Liver (tissue), 9 donors: Measurements from ENCODE around the gene CSNK1E. TPM values are rescaled to one million over a fixed set of nuclear protein-coding genes. Genes with fewer than 3 reads are reported as not detected.

Experiments
- DNase-seq: peaks from one replicate; pipeline ENCODE4 v3.0.0-alpha.2; 2017; ENCODE audit warnings: low spot score
- H3K27ac ChIP-seq, 2 donors: one replicate each; pipeline ENCODE4 v1.7.0; 2013; ENCODE audit warnings: inconsistent platforms in 2 of 2, low read length in 2 of 2, control low read depth in 1 of 2, low read depth in 1 of 2, mild to moderate bottlenecking in 1 of 2
- H3K27me3 ChIP-seq, 4 donors: one replicate each; pipeline versions ENCODE4 v1.6.1 to v1.7.0; 2013; ENCODE audit warnings: low read length in 3 of 4, inconsistent platforms in 1 of 4, mild to moderate bottlenecking in 1 of 4, moderate library complexity in 1 of 4; ENCODE audit not compliant: control insufficient read depth in 4 of 4, insufficient read depth in 4 of 4
- H3K36me3 ChIP-seq, 4 donors: one replicate each; pipeline versions ENCODE4 v1.6.1 to v1.7.0; 2013; ENCODE audit warnings: low read length in 3 of 4, mild to moderate bottlenecking in 3 of 4, low read depth in 1 of 4, moderate library complexity in 1 of 4; ENCODE audit not compliant: control insufficient read depth in 4 of 4, insufficient read depth in 3 of 4
- H3K4me1 ChIP-seq, 4 donors: one replicate each; pipeline versions ENCODE4 v1.6.1 to v1.7.0; 2013; ENCODE audit warnings: low read length in 3 of 4, mild to moderate bottlenecking in 3 of 4, moderate library complexity in 1 of 4; ENCODE audit not compliant: control insufficient read depth in 4 of 4, insufficient read depth in 4 of 4
- H3K4me3 ChIP-seq, 3 donors: one replicate each; pipeline versions ENCODE4 v1.6.1 to v1.7.0; 2013; ENCODE audit warnings: low read length in 3 of 3, control low read depth in 1 of 3, low read depth in 1 of 3, mild to moderate bottlenecking in 1 of 3
- H3K9ac ChIP-seq, 2 donors: one replicate each; pipeline ENCODE4 v1.7.0; 2013; ENCODE audit warnings: low read length in 2 of 2, mild to moderate bottlenecking in 2 of 2, moderate library complexity in 2 of 2, control low read depth in 1 of 2, low read depth in 1 of 2
- H3K9me3 ChIP-seq, 4 donors: one replicate each; pipeline versions ENCODE4 v1.6.1 to v1.7.0; 2013; ENCODE audit warnings: low read length in 3 of 4; ENCODE audit not compliant: control insufficient read depth in 4 of 4
- CTCF ChIP-seq: fragments of 150-350 bp; IDR thresholded peaks from 2 replicates; pipeline ENCODE4 v1.5.1; 2017; ENCODE audit warnings: improper control_type of control experiment, low read depth, low read length; ENCODE audit not compliant: missing input control
- EGR1 ChIP-seq, 2 donors: IDR thresholded peaks; 2 replicates each; pipeline ENCODE4 v1.6.1; 2016 to 2018; ENCODE audit warnings: antibody characterized with exemption in 2 of 2, low read depth in 2 of 2
- FOXA1 ChIP-seq: IDR thresholded peaks from 2 replicates; pipeline ENCODE4 v1.6.1; 2016; ENCODE audit warnings: antibody characterized with exemption
- FOXA2 ChIP-seq: IDR thresholded peaks from 2 replicates; pipeline ENCODE4 v1.6.1; 2016; ENCODE audit warnings: antibody characterized with exemption
- GABPA ChIP-seq, 2 donors: IDR thresholded peaks in 1 of 2; conservative IDR thresholded peaks in 1 of 2; 2 replicates each; pipeline ENCODE4 v1.6.1; 2016; ENCODE audit warnings: antibody characterized with exemption in 2 of 2, mild to moderate bottlenecking in 1 of 2, moderate library complexity in 1 of 2
- HNF4A ChIP-seq, 2 donors: conservative IDR thresholded peaks; 2 replicates each; pipeline ENCODE4 v1.6.1; 2016; ENCODE audit warnings: antibody characterized with exemption in 2 of 2, mild to moderate bottlenecking in 2 of 2
- HNF4G ChIP-seq: IDR thresholded peaks from 2 replicates; pipeline ENCODE4 v1.6.1; 2016; ENCODE audit warnings: antibody characterized with exemption
- JUND ChIP-seq, 2 donors: IDR thresholded peaks; 2 replicates each; pipeline ENCODE4 v1.6.1; 2016; ENCODE audit warnings: antibody characterized with exemption in 2 of 2
- NR2F2 ChIP-seq: IDR thresholded peaks from 2 replicates; pipeline ENCODE4 v1.6.1; 2016; ENCODE audit warnings: antibody characterized with exemption
- RAD21 ChIP-seq, 2 donors: IDR thresholded peaks; 2 replicates each; pipeline ENCODE4 v1.6.1; 2016; ENCODE audit warnings: antibody characterized with exemption in 2 of 2, mild to moderate bottlenecking in 2 of 2
- REST ChIP-seq: IDR thresholded peaks from 2 replicates; pipeline ENCODE4 v1.6.1; 2016; ENCODE audit warnings: antibody characterized with exemption, mild to moderate bottlenecking
- RXRA ChIP-seq, 2 donors: IDR thresholded peaks; 2 replicates each; pipeline ENCODE4 v1.6.1; 2017 to 2018; ENCODE audit warnings: antibody characterized with exemption in 2 of 2, mild to moderate bottlenecking in 1 of 2
- SP1 ChIP-seq: IDR thresholded peaks from 2 replicates; pipeline ENCODE4 v1.6.1; 2018; ENCODE audit warnings: antibody characterized with exemption, mild to moderate bottlenecking
- TAF1 ChIP-seq: conservative IDR thresholded peaks from 2 replicates; pipeline ENCODE4 v1.6.1; 2016; ENCODE audit warnings: antibody characterized with exemption, mild to moderate bottlenecking
- YY1 ChIP-seq: IDR thresholded peaks from 2 replicates; pipeline ENCODE4 v1.6.1; 2016; ENCODE audit warnings: antibody characterized with exemption, mild to moderate bottlenecking
- ZBTB33 ChIP-seq: IDR thresholded peaks from 2 replicates; pipeline ENCODE4 v1.6.1; 2016; ENCODE audit warnings: antibody characterized with exemption
- WGBS: extraction: QIAGEN DNeasy Blood & Tissue Kit; methylation state at CpG from one replicate; pipeline ENCODE4 v1.1.7; 2013; 5-methylcytosine and 5-hydroxymethylcytosine counted together
- polyA plus RNA-seq, 2 donors: library from polyadenylated mRNA; stranded (reverse) in 1 of 2; unstranded in 1 of 2; fragments of 200-250 nt in 1 of 2; fragments of >200 nt in 1 of 2; fragmentation: Nextera tagmentation in 1 of 2; extraction: Ambion mirVana in 1 of 2; gene quantifications; one replicate each; pipeline versions ENCODE4 v1.2.1 to v1.2.3, GENCODE V29; 2013 to 2015
- total RNA-seq, 2 donors: library from RNA; depleted of rRNA; stranded (reverse); fragments of >200 nt; gene quantifications; one replicate each; pipeline ENCODE4 v1.2.3, GENCODE V29; 2014
- TF ChIP-seq, protein P1 (sequence below): IDR thresholded peaks from 2 replicates; pipeline ENCODE4 v1.6.1; 2016; ENCODE audit warnings: antibody characterized with exemption
- TF ChIP-seq, protein P2 (sequence below): IDR thresholded peaks from 2 replicates; pipeline ENCODE4 v1.6.1; 2016; ENCODE audit warnings: antibody characterized with exemption
- donor health status: healthy.
- donor health status: healthy.
- donor health status: healthy.
- donor health status: healthy.
- donor health status: healthy.

Gene CSNK1E
- total and polyA plus RNA-seq, 4 donors: 8.4 to 27.4 (median 13.7) TPM

- no peak for DNase-seq
- Histone ChIP-seq H3K4me1 (peaks cover 16 to 32% (median 20%) of the 10 kb centered on the region in 4 donors), H3K27me3 (no peaks in the 10 kb centered on the region), H3K9me3 (no peaks in the 10 kb centered on the region), H3K27ac (peak overlapping the region; percentile 87 to 92), H3K36me3 (peaks cover 0 to 3% (median 1%) of the 10 kb centered on the region in 4 donors), H3K9ac (peak overlapping the region in 1 of 2 donors; percentile 9), H3K4me3 (no peak overlapping the region)
- WGBS: 69% methylated on average over 11 of the region's 11 CpGs
- TF ChIP-seq RAD21 (IDR thresholded peaks at IDR 0.05) (peak in 1 of 2 donors; percentile 6), EGR1 (IDR thresholded peaks at IDR 0.05; ENCODE audit: low read depth in 2 of 2) (no peak), HNF4A (conservative IDR thresholded peaks at IDR 0.05) (no peak), RXRA (IDR thresholded peaks at IDR 0.05) (peak; percentile 35 to 40), YY1 (no peak), SP1 (peak; percentile 45), ZBTB33 (no peak), GABPA (IDR thresholded peaks at IDR 0.05 in 1 of 2, conservative IDR thresholded peaks at IDR 0.05 in 1 of 2) (no peak), REST (no peak), FOXA1 (no peak), TAF1 (no peak), CTCF (no peak), FOXA2 (no peak), JUND (IDR thresholded peaks at IDR 0.05) (no peak), HNF4G (no peak), NR2F2 (peak; percentile 85)
- TF ChIP-seq, protein P1, sequence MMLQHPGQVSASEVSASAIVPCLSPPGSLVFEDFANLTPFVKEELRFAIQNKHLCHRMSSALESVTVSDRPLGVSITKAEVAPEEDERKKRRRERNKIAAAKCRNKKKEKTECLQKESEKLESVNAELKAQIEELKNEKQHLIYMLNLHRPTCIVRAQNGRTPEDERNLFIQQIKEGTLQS: no peak
- TF ChIP-seq, protein P2, sequence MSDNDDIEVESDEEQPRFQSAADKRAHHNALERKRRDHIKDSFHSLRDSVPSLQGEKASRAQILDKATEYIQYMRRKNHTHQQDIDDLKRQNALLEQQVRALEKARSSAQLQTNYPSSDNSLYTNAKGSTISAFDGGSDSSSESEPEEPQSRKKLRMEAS: no peak
Measured at GRCh38 chr22:38313384-38313955, 3.8 kb downstream of the CSNK1E start.
